Measurements from ENCODE around the gene TTK.

Gene TTK

DNA sequence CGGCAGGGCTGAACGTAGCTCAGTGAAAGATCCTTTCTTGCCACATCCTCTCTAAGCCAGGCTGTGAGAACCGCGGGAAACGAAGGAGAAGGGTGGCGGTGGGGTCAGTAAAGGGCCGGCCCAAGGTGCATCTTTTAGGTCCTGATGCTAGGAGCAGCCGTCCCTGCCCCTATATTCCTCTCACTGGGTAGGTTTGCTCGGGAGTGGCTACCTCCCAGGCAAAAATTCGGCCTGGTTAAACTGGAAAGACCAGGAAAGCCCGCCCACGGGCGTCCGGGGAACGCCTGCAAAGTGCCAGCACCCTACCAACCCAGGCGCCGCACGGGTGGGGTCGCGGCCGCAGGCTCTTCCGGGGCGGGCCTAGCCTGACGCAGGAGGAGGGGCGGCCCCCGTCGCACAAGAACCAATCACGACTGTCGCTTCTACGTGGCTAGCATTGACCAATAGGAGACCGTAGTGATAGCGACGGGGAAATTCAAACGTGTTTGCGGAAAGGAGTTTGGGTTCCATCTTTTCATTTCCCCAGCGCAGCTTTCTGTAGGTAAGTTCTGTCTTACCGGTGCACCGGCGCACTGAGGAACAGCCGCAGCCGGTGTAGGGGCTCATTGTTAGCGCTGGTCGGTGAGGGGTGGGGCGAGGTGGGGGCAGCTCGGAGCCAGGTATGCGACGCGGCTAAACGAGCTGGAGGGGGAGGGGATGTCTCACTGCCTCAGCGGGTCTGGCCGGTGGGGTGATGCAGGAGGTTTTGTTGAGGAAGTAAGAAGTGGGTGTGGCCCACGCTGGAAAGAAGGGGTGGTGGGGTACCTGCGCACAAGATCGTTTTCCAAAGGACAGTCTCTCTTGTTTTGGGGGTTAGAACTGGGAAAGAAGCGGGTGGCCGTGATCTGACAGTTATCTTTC lies at the start of gene TTK:
Gene TTK, plus strand, starts transcription at position 477 of the 900 bp plus-strand sequence. CDS start 1,195 bp downstream, outside the sequence.
- peak in 55 of 56 donors; percentile 22 to 93 (median 83) for DNase-seq

DNA sequence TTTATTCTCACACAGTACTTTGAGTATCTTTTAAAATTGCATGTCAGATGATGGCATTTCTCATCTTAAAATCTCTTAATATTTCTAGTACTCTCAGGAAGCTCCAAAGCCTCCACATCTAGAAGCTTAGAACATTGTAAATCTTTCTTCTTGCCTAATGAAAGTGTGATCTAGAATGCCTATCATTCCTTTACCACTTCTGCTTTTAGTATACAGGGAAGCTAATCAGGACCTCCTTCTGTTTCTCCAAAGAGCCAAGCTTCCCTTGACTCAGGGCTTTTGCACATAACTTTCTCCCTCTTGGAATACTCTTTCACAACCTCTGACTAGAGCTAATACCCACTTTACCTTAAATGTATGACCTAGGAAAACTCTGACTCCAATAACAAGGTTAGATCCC lies 49.6 kb upstream of the TTK start:
- DNase-seq: no peak

DNA sequence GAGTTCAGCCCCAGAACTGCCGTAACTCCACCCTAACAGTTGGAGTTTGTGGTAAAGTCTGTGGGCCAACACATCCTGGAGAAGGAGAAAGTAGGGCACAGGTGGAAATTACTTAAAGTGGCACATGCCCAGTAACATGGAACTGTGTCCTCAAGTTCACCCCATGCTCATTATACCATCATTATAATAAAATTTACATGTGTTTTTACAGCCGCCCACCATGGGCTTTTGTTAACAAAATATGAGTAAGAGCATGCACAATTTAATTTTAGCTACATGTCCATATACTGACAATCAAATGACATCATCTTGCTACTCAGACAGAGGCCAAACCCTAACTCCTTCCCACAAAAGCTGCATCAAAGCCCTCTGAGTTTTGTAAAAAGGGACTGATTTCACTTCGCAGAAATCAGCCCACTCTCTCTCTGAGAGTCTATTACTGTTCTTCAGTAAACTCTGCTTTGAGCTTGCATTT lies 39.8 kb upstream of the TTK start:
- DNase-seq: no peak

DNA sequence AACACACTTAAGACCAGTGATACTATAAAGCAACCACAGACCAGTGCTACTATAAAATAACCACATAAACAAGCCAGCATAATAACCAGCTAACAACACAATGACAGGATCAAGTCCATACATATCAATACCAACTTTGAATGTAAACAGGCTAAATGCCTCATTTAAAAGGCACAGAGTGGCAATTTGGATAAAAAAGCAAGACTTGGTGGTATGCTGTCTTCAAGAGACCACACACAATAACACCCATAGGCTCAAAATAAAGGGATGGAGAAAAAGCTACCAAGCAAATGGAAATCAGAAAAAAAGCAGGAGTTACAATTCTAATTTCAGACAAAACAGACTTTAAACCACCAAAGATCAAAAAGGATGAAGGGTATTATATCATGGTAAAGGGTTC lies 37.3 kb upstream of the TTK start:
- DNase-seq: no peak

DNA sequence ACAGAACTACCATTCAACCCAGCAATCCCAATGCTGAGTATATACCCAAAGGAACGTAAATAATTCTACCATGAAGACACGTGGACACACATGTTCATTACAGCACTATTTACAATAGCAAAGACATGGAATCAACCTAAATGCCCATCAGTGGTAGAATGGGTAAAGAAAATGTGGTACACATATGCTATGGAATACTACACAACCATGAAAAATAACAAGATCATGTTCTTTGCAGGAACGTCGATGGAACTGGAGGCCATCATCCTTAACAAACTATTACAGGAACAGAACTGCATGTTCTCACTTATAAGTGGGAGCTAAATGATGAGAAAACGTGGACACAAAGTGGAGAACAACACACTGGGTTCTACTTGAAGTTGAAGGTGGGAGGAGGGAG lies 34.7 kb upstream of the TTK start:
- DNase-seq: no peak

DNA sequence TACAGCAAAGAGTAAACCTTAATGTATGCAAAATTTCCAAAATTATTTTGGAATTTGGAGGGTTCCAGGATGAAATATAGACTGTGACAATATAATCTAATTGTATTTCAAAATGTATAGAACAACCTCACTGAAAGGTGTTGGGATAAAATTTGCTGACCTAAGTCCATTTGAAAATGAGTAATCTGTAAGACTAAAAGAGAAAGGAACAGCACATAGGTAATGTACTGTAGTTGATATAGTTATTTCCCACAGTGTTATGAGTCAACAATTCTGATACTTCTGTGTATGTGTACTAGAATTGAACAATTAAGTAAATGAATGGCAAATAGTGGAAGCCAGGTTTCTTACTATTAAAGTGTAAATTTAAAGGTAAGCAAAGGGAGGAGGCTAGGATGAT lies 33.3 kb upstream of the TTK start:
- no peak for DNase-seq

DNA sequence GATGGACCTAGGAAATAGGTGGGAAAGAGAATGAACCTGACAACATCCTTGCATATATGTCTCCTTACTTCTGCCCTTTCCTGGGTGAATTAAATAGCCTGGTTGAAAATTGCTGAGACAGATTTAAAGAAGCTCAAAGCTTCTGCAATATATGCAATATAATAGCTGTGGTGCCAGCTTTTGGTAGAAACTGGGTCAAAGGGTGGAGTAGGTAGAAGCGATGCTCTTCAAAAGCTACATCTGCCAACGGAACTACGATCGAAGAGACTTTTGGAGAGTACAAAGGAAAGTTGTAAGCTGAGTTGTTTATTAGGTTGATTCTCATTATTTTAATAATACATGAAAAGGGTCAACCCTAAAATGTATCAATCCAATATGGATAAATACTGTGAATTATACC lies 22.8 kb upstream of the TTK start:
- no peak for DNase-seq

DNA sequence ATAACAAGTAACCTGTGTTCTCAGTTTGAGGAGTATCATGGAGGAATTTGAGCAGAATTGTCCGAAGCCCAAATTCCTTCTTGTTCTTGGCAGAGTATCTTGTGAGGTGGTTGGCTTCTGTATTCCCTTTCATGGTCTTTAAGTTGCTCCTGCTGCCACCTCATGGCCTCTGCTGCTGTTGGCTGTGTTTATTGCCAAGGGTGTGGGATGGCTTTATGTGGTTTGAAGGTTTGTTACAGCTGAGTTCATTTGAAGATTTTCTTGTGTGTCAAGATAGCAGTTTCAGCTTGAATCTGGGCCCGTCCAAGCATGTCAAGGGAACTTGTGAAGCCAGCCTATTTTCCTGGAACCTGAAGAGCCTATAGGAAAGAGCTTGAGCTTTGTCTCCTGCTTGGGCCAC lies 20.2 kb upstream of the TTK start:
- no peak for DNase-seq

DNA sequence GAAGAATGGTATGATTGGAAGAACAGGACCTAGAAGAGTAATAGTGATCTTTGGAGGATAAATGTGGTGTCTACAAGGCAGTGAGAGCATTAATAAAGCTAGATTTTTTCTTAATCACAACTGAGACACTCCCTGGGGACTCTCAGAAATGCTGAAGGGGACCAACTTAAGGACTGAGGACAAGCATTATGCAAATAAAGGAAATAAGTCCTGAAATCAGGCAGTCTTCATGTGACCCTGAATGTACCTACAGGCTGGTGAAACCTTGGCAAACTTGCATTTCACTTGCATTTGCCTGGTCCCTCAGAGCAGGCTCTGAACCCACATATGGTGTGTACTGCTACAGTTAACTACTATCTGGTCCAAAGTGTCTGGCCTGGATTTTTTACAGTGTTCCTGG lies 19.3 kb upstream of the TTK start:
- no peak for DNase-seq

DNA sequence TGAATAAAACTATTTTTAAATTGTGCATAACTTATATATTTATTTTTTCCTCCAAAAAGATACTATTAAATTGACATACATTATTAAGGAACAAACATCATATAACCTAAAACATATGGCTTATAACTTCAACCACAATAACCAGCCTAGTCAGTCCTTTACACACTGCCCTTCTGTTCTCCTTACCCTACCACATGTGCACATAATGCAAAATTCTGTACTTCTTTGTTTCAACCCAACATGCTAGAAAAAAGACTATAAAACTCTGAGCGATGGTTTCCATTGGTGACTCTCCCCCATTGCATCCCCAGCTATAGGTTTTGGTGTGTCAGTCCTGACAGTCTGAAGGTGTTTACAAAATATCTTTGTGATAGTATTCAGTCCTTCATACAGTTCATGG lies 14.8 kb upstream of the TTK start:
- no peak for DNase-seq

DNA sequence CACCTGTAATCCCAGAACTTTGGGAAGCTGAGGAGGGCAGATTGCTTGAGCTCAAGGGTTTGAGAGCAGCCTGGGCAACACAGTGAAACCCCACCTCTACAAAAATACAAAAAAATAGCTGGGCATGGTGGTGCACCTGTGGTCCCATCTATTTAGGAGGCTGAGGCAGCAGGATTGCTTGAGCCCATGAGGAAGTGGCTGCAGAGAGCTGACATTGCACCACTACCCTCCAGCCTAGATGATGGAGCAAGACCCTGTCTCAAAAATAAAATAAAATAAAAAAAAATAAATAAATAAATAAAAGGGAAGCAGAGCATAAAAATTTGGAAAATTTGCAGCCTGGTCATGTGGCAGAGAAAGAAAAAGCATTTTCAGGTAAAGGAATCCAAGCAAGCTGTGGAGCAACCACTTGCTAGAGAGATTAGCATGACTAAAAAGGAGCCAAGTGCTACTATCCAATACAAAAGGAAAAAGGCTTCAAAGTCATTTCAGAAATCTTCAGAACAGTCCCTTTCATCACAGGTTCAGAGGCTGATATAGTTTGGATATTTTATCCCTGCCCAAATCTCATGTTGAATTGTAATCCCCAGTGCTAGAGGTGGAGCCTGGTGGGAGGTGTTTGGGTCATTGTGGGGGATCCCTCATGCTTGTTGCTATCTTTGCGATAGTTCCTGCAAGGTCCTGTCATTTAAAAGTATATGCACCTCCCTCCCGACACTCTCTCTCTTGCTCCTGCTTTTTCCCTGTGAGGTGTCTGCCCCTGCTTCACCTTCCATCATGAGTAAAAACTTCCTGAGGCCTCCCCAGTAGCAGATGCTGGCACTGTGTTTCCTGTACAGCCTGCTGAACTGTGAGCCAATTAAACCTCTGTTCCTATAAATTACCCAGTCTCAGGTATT lies 11.2 kb upstream of the TTK start:
- no peak for DNase-seq

DNA sequence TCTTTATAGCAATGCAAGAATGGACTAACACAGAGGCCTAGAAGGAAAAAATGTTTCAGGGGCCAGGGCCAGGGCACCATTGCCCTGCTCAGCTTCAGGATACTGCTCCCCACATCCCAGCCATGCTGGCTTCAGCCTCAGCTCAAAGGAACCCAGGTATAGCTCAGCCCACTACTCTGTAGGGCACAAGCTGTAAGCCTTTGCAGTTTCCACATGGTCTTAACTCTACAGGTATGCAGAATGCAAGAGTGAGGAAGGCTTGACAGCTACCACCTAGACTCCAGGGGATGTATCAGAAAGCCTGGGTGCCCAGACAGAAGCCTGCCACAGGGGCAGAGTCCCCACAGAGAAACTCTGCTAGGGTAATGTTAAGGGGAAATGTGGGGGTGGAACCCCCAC lies 10.5 kb upstream of the TTK start:
- no peak for DNase-seq

DNA sequence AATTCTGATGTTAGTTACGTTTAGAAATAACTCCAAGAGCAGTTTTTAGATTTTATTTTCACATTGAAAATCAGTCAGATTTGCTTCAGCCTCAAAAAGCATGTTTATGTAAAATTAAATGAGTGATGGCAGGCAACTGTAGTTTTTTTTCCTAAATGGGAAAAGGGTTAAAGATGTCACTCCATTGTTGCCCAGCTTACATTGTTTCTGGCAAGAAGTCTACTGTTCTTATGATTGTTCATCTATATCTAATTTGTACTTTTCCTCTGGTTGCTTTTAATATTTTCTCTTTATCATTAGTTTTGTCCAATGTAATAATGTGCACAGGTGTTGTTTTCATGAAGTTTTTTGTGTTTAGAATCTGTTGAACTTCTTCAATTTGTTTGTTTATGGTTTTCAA lies 6.7 kb upstream of the TTK start:
- no peak for DNase-seq

DNA sequence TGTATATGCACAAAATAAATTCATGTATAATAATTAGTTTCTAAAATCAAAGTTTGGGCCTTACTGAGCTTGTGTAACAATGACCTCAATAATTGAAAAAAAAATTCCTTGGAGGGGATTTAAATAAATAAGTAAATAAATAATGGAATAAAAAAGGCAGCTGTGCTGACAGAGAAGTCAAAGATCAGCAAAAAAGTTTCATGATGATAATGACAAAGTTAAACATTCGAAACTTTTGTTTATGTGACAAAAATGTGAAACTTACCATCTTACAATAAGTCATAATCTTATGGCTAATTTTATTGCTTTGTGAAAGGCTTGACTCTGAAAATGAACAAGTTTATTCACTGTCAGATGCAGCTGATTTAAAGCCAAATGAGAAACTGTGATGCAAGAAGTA lies 3.1 kb upstream of the TTK start:
- DNase-seq: no peak

DNA sequence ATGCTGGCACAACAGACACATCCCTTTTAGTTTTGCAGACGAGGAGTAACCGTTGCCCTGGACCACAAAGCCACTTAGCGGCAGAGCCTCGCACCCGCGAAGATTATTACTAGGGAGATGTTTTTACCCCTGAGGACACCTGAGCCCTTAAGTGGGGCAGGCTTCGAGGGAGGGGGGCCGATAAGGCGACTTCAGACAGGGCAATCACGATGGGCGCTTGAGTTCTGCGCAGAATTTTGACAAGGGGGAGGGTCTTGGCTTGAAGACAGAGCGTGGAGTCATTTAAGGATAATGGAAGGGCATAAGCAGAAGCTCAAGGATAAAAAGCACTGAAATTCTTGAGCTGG lies 650 bp upstream of the TTK start:
- peak in 17 of 56 donors; percentile 5 to 62 (median 44) for DNase-seq

DNA sequence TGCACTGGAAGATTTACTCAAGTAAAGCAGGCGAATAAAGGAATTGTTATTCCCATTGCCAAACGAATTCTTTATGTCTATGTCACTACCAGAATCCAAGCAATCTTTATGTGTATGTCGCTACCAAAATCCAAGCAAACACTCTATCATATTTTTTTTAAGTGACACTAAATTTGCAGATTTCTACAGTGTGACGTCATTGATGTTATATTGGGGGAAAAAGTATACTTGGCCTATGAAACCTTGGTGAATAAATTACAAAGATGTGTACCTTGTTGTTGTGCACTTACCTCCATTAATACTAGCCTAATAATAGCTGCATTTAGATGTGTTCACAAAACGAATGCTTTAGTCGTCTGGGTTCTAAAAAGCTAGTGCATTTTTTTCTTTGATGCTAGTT lies 957 bp downstream of the TTK start:
- DNase-seq: no peak

DNA sequence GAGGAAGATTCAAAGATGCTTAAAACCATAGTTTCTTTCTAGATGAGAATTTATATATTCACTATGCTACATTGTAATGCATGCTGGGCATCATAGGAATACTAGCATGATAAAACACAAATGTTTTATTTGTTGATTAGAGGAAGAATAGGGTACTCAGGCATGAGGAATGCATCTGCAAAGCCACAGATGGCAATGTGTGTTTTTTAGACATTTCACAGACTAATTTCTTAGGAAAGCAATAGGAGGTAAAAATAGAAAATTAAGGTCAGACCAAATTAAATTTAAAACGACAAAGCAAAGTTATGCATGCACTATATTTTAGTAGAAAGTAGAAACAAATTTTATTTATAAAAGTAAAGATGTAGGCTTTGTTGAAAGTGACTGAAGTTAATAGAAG lies 2.1 kb downstream of the TTK start:
- DNase-seq: no peak

DNA sequence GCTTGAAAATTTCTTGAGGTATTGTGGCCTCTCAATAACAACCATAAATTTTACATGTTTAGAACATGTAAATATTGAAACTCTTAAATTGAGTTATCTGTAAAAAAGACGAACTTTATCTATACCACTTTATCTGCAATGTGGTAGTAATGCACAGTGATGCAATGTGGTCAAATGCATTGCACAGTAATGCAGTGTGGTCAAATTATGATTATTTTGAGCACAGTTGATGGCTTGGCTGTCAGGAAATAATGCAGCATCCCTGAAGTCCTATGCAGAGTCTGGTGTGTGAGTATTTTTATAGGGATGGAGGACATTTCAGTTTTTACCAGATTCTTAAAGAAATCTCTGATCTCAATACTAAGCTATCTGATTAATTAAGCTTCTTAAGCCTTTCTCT lies 5.1 kb downstream of the TTK start:
- no peak for DNase-seq

DNA sequence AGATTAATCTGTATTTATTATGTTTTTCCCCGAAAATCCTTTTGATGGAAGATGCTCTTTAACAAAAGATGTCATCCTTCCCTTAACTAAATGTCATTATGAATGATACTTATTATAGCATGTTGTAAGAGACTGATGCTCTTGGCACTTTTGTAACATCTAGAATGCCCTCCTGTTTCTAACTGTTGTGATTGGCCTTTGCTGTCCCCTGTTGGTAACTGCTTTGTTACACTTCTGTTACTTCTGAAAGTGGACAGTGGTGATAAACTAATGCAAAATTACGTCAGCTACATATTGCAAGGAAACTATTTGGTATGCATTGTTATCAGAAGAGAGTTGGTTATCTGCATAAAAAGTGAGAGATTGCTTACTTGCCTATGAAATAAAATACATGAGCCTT lies 5.8 kb downstream of the TTK start:
- DNase-seq: no peak

DNA sequence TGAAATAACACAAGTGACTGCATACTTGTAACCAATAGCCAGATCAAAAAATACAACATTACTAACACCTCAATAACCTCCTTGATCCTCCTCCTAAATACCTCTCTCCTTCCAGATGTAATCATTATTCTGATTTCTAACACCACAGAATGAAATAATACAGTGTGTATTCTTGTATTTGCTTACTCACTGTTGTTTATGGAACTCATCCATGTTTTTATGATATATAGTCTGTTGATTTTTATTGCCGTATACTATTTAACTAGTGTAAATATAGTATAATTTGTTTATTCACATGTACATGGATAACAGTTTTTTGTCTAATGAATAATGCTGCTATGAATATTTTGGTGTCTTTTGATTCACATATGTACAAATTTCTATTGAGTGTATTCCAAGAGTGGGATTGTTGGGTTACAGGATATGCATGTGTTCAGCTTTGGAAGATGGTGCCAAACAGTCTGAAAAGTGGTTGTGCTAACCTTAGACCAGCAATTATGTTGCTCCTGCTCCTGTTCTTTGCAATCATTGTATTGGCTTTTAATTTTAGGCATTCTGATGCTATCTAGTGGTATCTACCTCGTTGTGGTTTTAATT lies 11.5 kb downstream of the TTK start:
- no peak for DNase-seq

DNA sequence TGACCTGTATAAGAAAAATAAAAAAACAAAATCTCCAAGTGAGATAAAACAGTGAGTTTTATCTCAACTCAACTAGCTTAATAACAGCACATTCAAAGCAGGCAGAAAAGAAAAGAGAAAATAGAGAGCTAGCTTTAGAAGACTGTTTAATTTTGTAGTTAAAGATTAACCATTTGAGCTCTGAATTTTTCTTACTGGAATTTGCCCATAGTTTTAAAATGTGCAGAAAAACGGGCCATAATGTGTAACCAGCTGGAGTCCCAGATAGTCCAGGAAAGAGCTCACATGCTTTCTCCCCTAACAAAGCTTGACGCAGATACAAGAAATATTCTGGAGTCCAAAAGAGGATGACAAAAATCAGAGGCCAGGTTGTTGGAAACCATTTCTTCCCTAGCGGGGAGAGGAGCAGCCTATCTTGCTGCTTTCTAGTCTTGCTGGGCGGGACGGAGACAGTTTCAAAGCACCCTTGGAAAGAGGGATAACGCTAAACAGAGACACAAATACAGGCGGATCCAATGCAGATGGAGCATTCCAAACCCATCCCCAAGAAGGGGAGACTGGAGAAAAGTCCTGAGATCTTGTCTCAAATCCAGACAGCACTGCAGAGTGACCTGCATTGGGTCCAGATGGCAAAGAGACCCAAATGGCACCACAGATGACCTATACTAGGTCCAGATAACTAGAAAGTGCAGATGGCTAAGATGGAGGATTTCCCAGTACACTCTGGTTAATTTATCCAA lies 16.1 kb downstream of the TTK start:
- no peak for DNase-seq

Measured in amygdala (tissue), 56 donors.